H9 (cell line): ENCODE data around the gene PRDM1. TPM values are rescaled to one million over a fixed set of nuclear protein-coding genes. Genes with fewer than 3 reads are reported as not detected.

Experiments used
- DNase-seq: peaks from one replicate; pipeline ENCODE4 v3.0.0-alpha.2; 2017
- H2AFZ ChIP-seq: one replicate; pipeline ENCODE4 v1.6.1; 2013; ENCODE audit warnings: mild to moderate bottlenecking, low read length, control low read depth, moderate library complexity
- H2AK5ac ChIP-seq: 2 replicates; pipeline ENCODE4 v1.6.1; 2013; ENCODE audit warnings: low read length, control low read depth, mixed read lengths; ENCODE audit not compliant: insufficient read length
- H2BK120ac ChIP-seq: one replicate; pipeline ENCODE4 v1.6.1; 2013; ENCODE audit warnings: low read depth, mild to moderate bottlenecking, low read length, control low read depth, inconsistent platforms; ENCODE audit not compliant: poor library complexity, severe bottlenecking
- H2BK12ac ChIP-seq: 2 replicates; pipeline ENCODE4 v1.6.1; 2013; ENCODE audit warnings: low read length, control low read depth, mixed read lengths, low read depth; ENCODE audit not compliant: insufficient read length
- H2BK15ac ChIP-seq: 2 replicates; pipeline ENCODE4 v1.6.1; 2013; ENCODE audit warnings: low read depth, low read length, control low read depth
- H2BK20ac ChIP-seq: one replicate; pipeline ENCODE4 v1.6.1; 2013; ENCODE audit warnings: low read depth, mild to moderate bottlenecking, low read length, control low read depth, inconsistent platforms; ENCODE audit not compliant: poor library complexity, severe bottlenecking
- H2BK5ac ChIP-seq: 2 replicates; pipeline ENCODE4 v1.6.1; 2013; ENCODE audit warnings: low read length, control low read depth, mixed read lengths; ENCODE audit not compliant: insufficient read length
- H3K14ac ChIP-seq: 2 replicates; pipeline ENCODE4 v1.6.1; 2013; ENCODE audit warnings: low read length, control low read depth; ENCODE audit not compliant: insufficient read depth
- H3K18ac ChIP-seq: 2 replicates; pipeline ENCODE4 v1.6.1; 2013; ENCODE audit warnings: low read depth, mild to moderate bottlenecking, mixed read lengths, low read length, control low read depth; ENCODE audit not compliant: insufficient read length
- H3K23ac ChIP-seq: 2 replicates; pipeline ENCODE4 v1.6.1; 2013; ENCODE audit warnings: low read length, control low read depth, mixed read lengths, low read depth; ENCODE audit not compliant: insufficient read length
- H3K23me2 ChIP-seq: 2 replicates; pipeline ENCODE4 v1.6.1; 2013; ENCODE audit warnings: low read depth, mild to moderate bottlenecking, mixed read lengths, low read length, control low read depth; ENCODE audit not compliant: insufficient read length, poor library complexity, severe bottlenecking
- H3K27ac ChIP-seq: 2 replicates; pipeline ENCODE4 v1.5.1; 2013; ENCODE audit warnings: low read length, control low read depth, mixed read lengths, low read depth; ENCODE audit not compliant: insufficient read length
- H3K27me3 ChIP-seq: 2 replicates; pipeline ENCODE4 v1.6.1; 2013; ENCODE audit warnings: low read length, control low read depth, inconsistent platforms; ENCODE audit not compliant: insufficient read depth
- H3K4ac ChIP-seq: 2 replicates; pipeline ENCODE4 v1.6.1; 2013; ENCODE audit warnings: low read depth, mild to moderate bottlenecking, control low read depth, inconsistent platforms, low read length, moderate library complexity
- H3K4me1 ChIP-seq: 2 replicates; pipeline ENCODE4 v1.6.1; 2013; ENCODE audit warnings: low read length, control low read depth, inconsistent platforms; ENCODE audit not compliant: insufficient read depth
- H3K4me2 ChIP-seq: 2 replicates; pipeline ENCODE4 v1.6.1; 2013; ENCODE audit warnings: low read length, control low read depth, mixed read lengths; ENCODE audit not compliant: insufficient read length, insufficient read depth
- H3K56ac ChIP-seq: 2 replicates; pipeline ENCODE4 v1.6.1; 2013; ENCODE audit warnings: low read depth, mild to moderate bottlenecking, mixed read lengths, low read length, control low read depth; ENCODE audit not compliant: insufficient read length
- H3K79me1 ChIP-seq: 2 replicates; pipeline ENCODE4 v1.6.1; 2013; ENCODE audit warnings: low read depth, mild to moderate bottlenecking, moderate library complexity, low read length, control low read depth, inconsistent platforms; ENCODE audit not compliant: insufficient read depth, poor library complexity, severe bottlenecking
- H3K79me2 ChIP-seq: 2 replicates; pipeline ENCODE4 v1.6.1; 2013; ENCODE audit warnings: low read length, control low read depth, inconsistent platforms; ENCODE audit not compliant: insufficient read depth
- H3K9ac ChIP-seq: 2 replicates; pipeline ENCODE4 v1.6.1; 2013; ENCODE audit warnings: low read length, control low read depth, mixed read lengths; ENCODE audit not compliant: insufficient read length; ENCODE audit errors: extremely low read depth
- H3K9me3 ChIP-seq: one replicate; pipeline ENCODE4 v1.6.1; 2013; ENCODE audit warnings: low read depth, low read length, inconsistent platforms; ENCODE audit not compliant: control insufficient read depth
- H3T11ph ChIP-seq: one replicate; pipeline ENCODE4 v1.6.1; 2013; ENCODE audit warnings: mild to moderate bottlenecking, low read length, control low read depth, inconsistent platforms
- H4K20me1 ChIP-seq: one replicate; pipeline ENCODE4 v1.6.1; 2013; ENCODE audit not compliant: control insufficient read depth, insufficient read length, insufficient read depth
- H4K5ac ChIP-seq: 2 replicates; pipeline ENCODE4 v1.6.1; 2013; ENCODE audit warnings: low read depth, mild to moderate bottlenecking, mixed read lengths, low read length, control low read depth; ENCODE audit not compliant: insufficient read length
- H4K8ac ChIP-seq: replicated peaks from 2 replicates; pipeline ENCODE4 v1.6.1; 2013; ENCODE audit warnings: low read length, control low read depth, mixed read lengths, low read depth; ENCODE audit not compliant: insufficient read length
- H4K91ac ChIP-seq: 2 replicates; pipeline ENCODE4 v1.6.1; 2013; ENCODE audit warnings: low read depth, mild to moderate bottlenecking, moderate library complexity, mixed read lengths, low read length, control low read depth; ENCODE audit not compliant: insufficient read length
- H3K27ac Mint-ChIP-seq, 3 experiments: 2 replicates in 2 of 3; 3 replicates in 1 of 3; pipeline ENCODE4 v1.8.0; 2020 to 2021; ENCODE audit warnings: mixed read lengths in 3 of 3, mild to moderate bottlenecking in 1 of 3, moderate library complexity in 1 of 3
- H3K27me3 Mint-ChIP-seq: 2 replicates; pipeline ENCODE4 v1.8.0; 2021; ENCODE audit warnings: low read depth, mild to moderate bottlenecking, moderate library complexity, mixed read lengths
- H3K36me3 Mint-ChIP-seq, 3 experiments: 2 replicates in 2 of 3; 3 replicates in 1 of 3; pipeline ENCODE4 v1.8.0; 2020 to 2021; ENCODE audit warnings: low read depth in 3 of 3, mixed read lengths in 3 of 3; ENCODE audit not compliant: insufficient read depth in 1 of 3
- H3K4me1 Mint-ChIP-seq, 2 experiments: 2 replicates each; pipeline ENCODE4 v1.8.0; 2020; ENCODE audit warnings: mixed read lengths in 2 of 2
- H3K4me3 Mint-ChIP-seq, 2 experiments: 2 replicates in 1 of 2; 3 replicates in 1 of 2; pipeline ENCODE4 v1.8.0; 2020 to 2021; ENCODE audit warnings: mild to moderate bottlenecking in 2 of 2, mixed read lengths in 2 of 2, moderate library complexity in 1 of 2
- H3K9me3 Mint-ChIP-seq, 2 experiments: 2 replicates in 1 of 2; 3 replicates in 1 of 2; pipeline ENCODE4 v1.8.0; 2020; ENCODE audit warnings: mild to moderate bottlenecking in 2 of 2, mixed read lengths in 2 of 2, moderate library complexity in 1 of 2
- WGBS: extraction: QIAGEN DNeasy Blood & Tissue Kit; methylation state at CpG from one replicate; pipeline ENCODE4 v1.1.7; 2013; ENCODE audit warnings: missing lambda C conversion rate, low lambda C conversion rate, mixed read lengths; ENCODE audit not compliant: insufficient read length; ENCODE audit errors: extremely low coverage; 5-methylcytosine and 5-hydroxymethylcytosine counted together
- total RNA-seq: library from RNA; stranded (reverse); gene quantifications from 2 replicates; pipeline ENCODE4 v1.2.1, GENCODE V29; 2021
- TF ChIP-seq, protein P1 (sequence below): fragments of 200-600 bp; sonication (generic); conservative IDR thresholded peaks from 3 replicates; pipeline ENCODE4 v1.8.0; 2021; ENCODE audit warnings: antibody characterized with exemption, mild to moderate bottlenecking

The PRDM1 gene
- total RNA-seq, 1 experiment from 2014 or later, result 2.9 TPM

DNA sequence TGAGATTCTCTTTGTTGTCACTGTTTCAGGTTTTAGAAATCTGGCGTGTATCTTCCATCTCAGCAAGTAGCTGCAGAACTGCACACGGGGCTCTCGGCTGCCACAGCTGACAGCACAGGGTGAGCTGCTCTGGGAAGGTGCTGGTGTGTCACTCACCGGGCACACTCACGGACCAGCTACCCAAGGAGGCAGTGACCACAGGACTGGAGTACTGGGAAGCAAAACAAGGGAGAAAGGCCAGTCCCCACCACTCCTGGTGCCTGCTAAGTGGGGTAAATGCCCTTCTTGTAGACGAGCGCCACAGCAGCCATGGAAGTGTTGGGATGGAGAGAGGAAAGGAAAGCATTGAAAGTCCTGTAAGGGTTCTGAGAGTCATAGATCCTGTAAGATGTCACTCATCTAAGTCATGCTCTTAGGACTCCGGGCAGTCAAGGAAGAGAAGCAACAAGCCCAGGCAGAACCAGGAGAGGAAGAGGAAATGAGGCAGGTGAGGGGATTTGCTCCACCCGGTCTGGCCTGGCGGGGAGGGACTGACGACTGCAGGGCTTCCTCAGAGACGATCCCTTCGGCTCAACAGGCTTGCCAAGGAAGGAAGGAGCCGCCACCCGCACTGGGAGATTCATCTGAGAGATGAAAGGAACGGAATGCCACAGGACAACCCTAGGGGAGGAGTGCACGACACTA lies 48.1 kb downstream of the PRDM1 start:
- no peaks in the 10 kb centered on the region for H4K20me1 ChIP-seq
- H2AFZ ChIP-seq, result no peak overlapping the region
- no peak overlapping the region for H3T11ph ChIP-seq

More for the DNA sequence above, 48.1 kb downstream of the PRDM1 start:
- no peak overlapping the region for H3K4me2 ChIP-seq
- Mint-ChIP-seq H3K4me1 (no peaks in the 10 kb centered on the region; a peak in 1 of 4 replicates), H3K9me3 (no peaks in the 10 kb centered on the region), H3K4me3 (no peak overlapping the region), H3K27ac (no peak overlapping the region), H3K27me3 (no peaks in the 10 kb centered on the region), H3K36me3 (no peaks in the 10 kb centered on the region)
- no peaks in the 10 kb centered on the region for H3K27me3 ChIP-seq
- H3K18ac ChIP-seq, result no peak overlapping the region
- no peak overlapping the region for H2AK5ac ChIP-seq
- no peak overlapping the region for H3K14ac ChIP-seq
- no peak overlapping the region for H4K8ac ChIP-seq
- no peak overlapping the region for H3K23ac ChIP-seq
- H3K9ac ChIP-seq, result no peak overlapping the region
- H4K91ac ChIP-seq, result no peak overlapping the region
- no peak overlapping the region for H3K27ac ChIP-seq
- H3K56ac ChIP-seq, result no peak overlapping the region
- TF ChIP-seq, protein P1, sequence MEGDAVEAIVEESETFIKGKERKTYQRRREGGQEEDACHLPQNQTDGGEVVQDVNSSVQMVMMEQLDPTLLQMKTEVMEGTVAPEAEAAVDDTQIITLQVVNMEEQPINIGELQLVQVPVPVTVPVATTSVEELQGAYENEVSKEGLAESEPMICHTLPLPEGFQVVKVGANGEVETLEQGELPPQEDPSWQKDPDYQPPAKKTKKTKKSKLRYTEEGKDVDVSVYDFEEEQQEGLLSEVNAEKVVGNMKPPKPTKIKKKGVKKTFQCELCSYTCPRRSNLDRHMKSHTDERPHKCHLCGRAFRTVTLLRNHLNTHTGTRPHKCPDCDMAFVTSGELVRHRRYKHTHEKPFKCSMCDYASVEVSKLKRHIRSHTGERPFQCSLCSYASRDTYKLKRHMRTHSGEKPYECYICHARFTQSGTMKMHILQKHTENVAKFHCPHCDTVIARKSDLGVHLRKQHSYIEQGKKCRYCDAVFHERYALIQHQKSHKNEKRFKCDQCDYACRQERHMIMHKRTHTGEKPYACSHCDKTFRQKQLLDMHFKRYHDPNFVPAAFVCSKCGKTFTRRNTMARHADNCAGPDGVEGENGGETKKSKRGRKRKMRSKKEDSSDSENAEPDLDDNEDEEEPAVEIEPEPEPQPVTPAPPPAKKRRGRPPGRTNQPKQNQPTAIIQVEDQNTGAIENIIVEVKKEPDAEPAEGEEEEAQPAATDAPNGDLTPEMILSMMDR, result no peak
- H2BK5ac ChIP-seq, result no peak overlapping the region
- no peak for DNase-seq
- H3K79me2 ChIP-seq, result no peaks in the 10 kb centered on the region
- H4K5ac ChIP-seq, result no peak overlapping the region
- no peak overlapping the region for H2BK15ac ChIP-seq
- H2BK20ac ChIP-seq, result no peak overlapping the region
- H3K4ac ChIP-seq, result no peak overlapping the region
- H3K4me1 ChIP-seq, result no peaks in the 10 kb centered on the region
- H3K9me3 ChIP-seq, result no peaks in the 10 kb centered on the region
- no peaks in the 10 kb centered on the region for H3K23me2 ChIP-seq
- H2BK12ac ChIP-seq, result no peak overlapping the region
- no CpG with 5 or more reads among the region's 17 CpGs for WGBS
- H3K79me1 ChIP-seq, result no peaks in the 10 kb centered on the region
- no peak overlapping the region for H2BK120ac ChIP-seq
